CD4-positive, alpha-beta T cell (primary cell): Measurements from ENCODE around the gene ADO. TPM values are rescaled to one million over a fixed set of nuclear protein-coding genes. Genes with fewer than 3 reads are reported as not detected.
A peak's percentile ranks its signal among the peaks of the same experiment; 100 is the strongest.
"Not testable (repeated sequence)": the region's sequence is repeated elsewhere in the genome, so short reads cannot be mapped to it uniquely, and the experiment has no call there.

Experiments used
- ATAC-seq: fragments of 200-7000 bp; cut with Tn5 transposase; one replicate; pipeline ENCODE4 v1.10.0; 2022; ENCODE audit warnings: mild to moderate bottlenecking; ENCODE audit not compliant: poor library complexity
- CTCF ChIA-PET: fragments of 350-600 bp; sonication (Branson Sonifier 250); formaldehyde crosslinking; loops from one replicate; lab custom pipeline; 2021; ENCODE audit warnings: antibody characterized with exemption, inconsistent platforms; lab: Charles Lee
- POLR2A ChIA-PET: fragments of 350-600 bp; sonication (Branson Sonifier 250); formaldehyde crosslinking; loops from one replicate; lab custom pipeline; 2021; ENCODE audit warnings: antibody characterized with exemption, inconsistent platforms; lab: Charles Lee
- DNase-seq, 14 experiments: peaks; one replicate each; pipeline ENCODE4 v3.0.0-alpha.2; 2013 to 2020; ENCODE audit warnings: mixed read lengths in 2 of 14
- H3K27ac ChIP-seq, 2 donors: one replicate each; pipeline versions ENCODE4 v1.5.1 to v1.7.0; 2013; ENCODE audit warnings: low read length in 2 of 2, low read depth in 1 of 2, mild to moderate bottlenecking in 1 of 2
- H3K27me3 ChIP-seq, 2 experiments: 1 replicate in 1 of 2; 2 replicates in 1 of 2; pipeline versions ENCODE4 v1.6.1 to v1.7.0; 2013; ENCODE audit warnings: low read length in 2 of 2, control low read depth in 1 of 2, mild to moderate bottlenecking in 1 of 2, moderate library complexity in 1 of 2; ENCODE audit not compliant: insufficient read depth in 2 of 2, control insufficient read depth in 1 of 2
- H3K36me3 ChIP-seq: one replicate; pipeline ENCODE4 v1.6.1; 2013; ENCODE audit warnings: low read length, control low read depth; ENCODE audit not compliant: insufficient read depth
- H3K4me1 ChIP-seq: one replicate; pipeline ENCODE4 v1.6.1; 2013; ENCODE audit warnings: low read length, control low read depth; ENCODE audit not compliant: insufficient read depth
- H3K4me3 ChIP-seq: one replicate; pipeline ENCODE4 v1.5.1; 2013; ENCODE audit warnings: mild to moderate bottlenecking, low read length, moderate library complexity
- H3K9me3 ChIP-seq, 2 experiments: 1 replicate in 1 of 2; 2 replicates in 1 of 2; pipeline versions ENCODE4 v1.6.1 to v1.7.0; 2013; ENCODE audit warnings: low read length in 2 of 2, mild to moderate bottlenecking in 2 of 2, control low read depth in 1 of 2, moderate library complexity in 1 of 2; ENCODE audit not compliant: control insufficient read depth in 1 of 2, insufficient read depth in 1 of 2
- H3K27ac Mint-ChIP-seq: one replicate; pipeline ENCODE4 v1.8.0; 2020; ENCODE audit warnings: mixed read lengths
- H3K27me3 Mint-ChIP-seq: one replicate; pipeline ENCODE4 v1.8.0; 2021; ENCODE audit warnings: mixed read lengths
- H3K36me3 Mint-ChIP-seq: one replicate; pipeline ENCODE4 v1.8.0; 2021; ENCODE audit warnings: low read depth, mixed read lengths
- H3K4me1 Mint-ChIP-seq: one replicate; pipeline ENCODE4 v1.8.0; 2021; ENCODE audit warnings: low read depth, mixed read lengths
- H3K4me3 Mint-ChIP-seq: one replicate; pipeline ENCODE4 v1.8.0; 2020; ENCODE audit warnings: mild to moderate bottlenecking, mixed read lengths
- H3K9me3 Mint-ChIP-seq: one replicate; pipeline ENCODE4 v1.8.0; 2020; ENCODE audit warnings: mixed read lengths
- intact Hi-C, 2 experiments: fragments of 100-400 bp; cut with DNase I in 1 of 2; cut with micrococcal nuclease in 1 of 2; formaldehyde crosslinking; loops; one replicate each; pipeline versions ENCODE4 v1.15.1 to v1.9.0; 2023 to 2025; cut with DNase I, micrococcal nuclease
- total RNA-seq, 174 experiments: library from RNA in 2 of 174; stranded (reverse) in 2 of 174; gene quantifications; one replicate each; pipeline ENCODE4 v1.2.3 and lab custom pipeline; 2021 to 2026
- TF ChIP-seq, protein P1 (sequence below): fragments of 200-600 bp; IDR thresholded peaks from one replicate; pipeline ENCODE4 v1.8.0; 2022; ENCODE audit warnings: antibody characterized with exemption, mild to moderate bottlenecking

ADO gene
- total RNA-seq, 2 experiments from 2014 or later: 14.3 to 15.9 TPM

DNA sequence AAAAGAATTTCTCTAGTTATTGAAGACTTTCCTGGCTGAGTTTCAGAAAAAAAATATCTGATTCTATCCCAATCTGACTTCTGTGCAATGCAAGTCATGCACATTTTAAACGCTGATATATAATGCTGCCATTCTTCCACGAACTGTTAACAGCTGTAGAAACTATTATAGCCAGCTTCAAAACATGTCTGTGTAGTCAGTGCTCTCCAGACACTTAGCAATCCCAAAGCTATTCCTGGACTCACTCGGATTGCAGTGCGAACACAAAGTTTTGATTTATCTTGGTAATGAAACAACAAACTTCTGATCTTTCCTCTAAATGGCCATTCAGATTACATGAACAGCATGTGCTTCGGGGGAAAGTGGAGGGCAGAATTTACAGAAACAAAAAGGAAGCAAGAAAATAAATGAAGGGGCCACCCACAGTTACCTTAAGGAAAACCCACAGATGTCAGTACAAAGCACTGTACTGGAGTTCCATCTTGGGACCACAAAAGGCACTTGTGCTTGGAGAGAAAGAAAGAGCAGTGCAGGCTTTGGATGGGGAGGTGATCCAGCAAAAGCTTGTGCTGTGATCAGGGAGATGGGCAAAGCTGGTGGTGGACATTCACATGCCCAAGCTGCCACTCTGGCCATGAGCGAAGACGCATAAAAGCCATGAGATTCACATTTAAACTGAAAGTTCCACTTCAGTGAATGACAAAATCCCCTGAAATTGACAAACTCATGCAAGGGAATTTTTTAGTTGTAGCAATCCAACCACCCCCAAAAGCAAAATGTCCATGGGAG, 32.1 kb upstream of the ADO start:
- Histone ChIP-seq H3K4me3 (no peak overlapping the region), H3K36me3 (no peaks in the 10 kb centered on the region), H3K27me3 (no peaks in the 10 kb centered on the region), H3K9me3 (peaks cover 0 to 3% of the 10 kb centered on the region in 2 experiments), H3K27ac (no peak overlapping the region), H3K4me1 (no peaks in the 10 kb centered on the region)
- no peaks in the 10 kb centered on the region for H3K27me3 Mint-ChIP-seq
- no peak overlapping the region for H3K4me3 Mint-ChIP-seq
- ATAC-seq (no peak), DNase-seq (no peak)
- H3K36me3 Mint-ChIP-seq: no peaks in the 10 kb centered on the region
- no peak overlapping the region for H3K27ac Mint-ChIP-seq
- TF ChIP-seq, protein P1, sequence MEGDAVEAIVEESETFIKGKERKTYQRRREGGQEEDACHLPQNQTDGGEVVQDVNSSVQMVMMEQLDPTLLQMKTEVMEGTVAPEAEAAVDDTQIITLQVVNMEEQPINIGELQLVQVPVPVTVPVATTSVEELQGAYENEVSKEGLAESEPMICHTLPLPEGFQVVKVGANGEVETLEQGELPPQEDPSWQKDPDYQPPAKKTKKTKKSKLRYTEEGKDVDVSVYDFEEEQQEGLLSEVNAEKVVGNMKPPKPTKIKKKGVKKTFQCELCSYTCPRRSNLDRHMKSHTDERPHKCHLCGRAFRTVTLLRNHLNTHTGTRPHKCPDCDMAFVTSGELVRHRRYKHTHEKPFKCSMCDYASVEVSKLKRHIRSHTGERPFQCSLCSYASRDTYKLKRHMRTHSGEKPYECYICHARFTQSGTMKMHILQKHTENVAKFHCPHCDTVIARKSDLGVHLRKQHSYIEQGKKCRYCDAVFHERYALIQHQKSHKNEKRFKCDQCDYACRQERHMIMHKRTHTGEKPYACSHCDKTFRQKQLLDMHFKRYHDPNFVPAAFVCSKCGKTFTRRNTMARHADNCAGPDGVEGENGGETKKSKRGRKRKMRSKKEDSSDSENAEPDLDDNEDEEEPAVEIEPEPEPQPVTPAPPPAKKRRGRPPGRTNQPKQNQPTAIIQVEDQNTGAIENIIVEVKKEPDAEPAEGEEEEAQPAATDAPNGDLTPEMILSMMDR: no peak
- ChIA-PET POLR2A (no interaction called here), CTCF (no interaction called here)
- H3K4me1 Mint-ChIP-seq: no peaks in the 10 kb centered on the region
- intact Hi-C loops: no loop called here
- H3K9me3 Mint-ChIP-seq: no peaks in the 10 kb centered on the region

DNA sequence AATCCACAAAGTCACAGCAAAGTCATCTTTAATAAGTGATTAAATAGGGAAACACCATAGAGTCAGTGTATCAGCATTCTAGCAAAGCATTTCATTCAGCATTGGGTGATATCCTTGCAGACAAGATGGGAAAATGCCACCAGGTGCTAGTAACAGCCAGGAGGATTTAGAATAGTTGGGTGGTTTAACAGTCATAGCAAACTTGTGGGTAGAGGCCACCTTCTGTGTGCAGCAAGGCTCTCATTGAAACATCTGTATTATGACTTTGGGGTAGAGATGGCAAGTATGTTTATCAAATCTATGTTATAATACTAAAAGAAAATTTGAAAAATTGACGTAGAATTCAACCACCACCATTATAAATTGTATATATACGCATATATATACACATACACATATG, 26.4 kb upstream of the ADO start:
- Mint-ChIP-seq H3K9me3 (no peaks in the 10 kb centered on the region), H3K36me3 (no peaks in the 10 kb centered on the region), H3K4me3 (no peak overlapping the region), H3K4me1 (peaks cover 15% of the 10 kb centered on the region), H3K27me3 (no peaks in the 10 kb centered on the region), H3K27ac (no peak overlapping the region)
- ChIA-PET CTCF (no interaction called here), POLR2A (interaction anchor here (3.4 kb wide), 1 partner anchor 45 kb away, joined by 25 read pairs; no protein-coding TSS in a partner anchor)
- intact Hi-C loops: loop anchor here in 1 of 2 experiments (5.0 kb wide), 1 partner anchor 101 kb away; no protein-coding TSS in a partner anchor
- peaks cover 16% of the 10 kb centered on the region for H3K4me1 ChIP-seq
- no peaks in the 10 kb centered on the region for H3K27me3 ChIP-seq
- no peak for ATAC-seq
- no peak overlapping the region for H3K4me3 ChIP-seq
- TF ChIP-seq, protein P1: no peak
- peaks cover 0 to 3% of the 10 kb centered on the region in 2 experiments for H3K9me3 ChIP-seq
- no peak overlapping the region for H3K27ac ChIP-seq
- H3K36me3 ChIP-seq: no peaks in the 10 kb centered on the region
- DNase-seq: no peak

DNA sequence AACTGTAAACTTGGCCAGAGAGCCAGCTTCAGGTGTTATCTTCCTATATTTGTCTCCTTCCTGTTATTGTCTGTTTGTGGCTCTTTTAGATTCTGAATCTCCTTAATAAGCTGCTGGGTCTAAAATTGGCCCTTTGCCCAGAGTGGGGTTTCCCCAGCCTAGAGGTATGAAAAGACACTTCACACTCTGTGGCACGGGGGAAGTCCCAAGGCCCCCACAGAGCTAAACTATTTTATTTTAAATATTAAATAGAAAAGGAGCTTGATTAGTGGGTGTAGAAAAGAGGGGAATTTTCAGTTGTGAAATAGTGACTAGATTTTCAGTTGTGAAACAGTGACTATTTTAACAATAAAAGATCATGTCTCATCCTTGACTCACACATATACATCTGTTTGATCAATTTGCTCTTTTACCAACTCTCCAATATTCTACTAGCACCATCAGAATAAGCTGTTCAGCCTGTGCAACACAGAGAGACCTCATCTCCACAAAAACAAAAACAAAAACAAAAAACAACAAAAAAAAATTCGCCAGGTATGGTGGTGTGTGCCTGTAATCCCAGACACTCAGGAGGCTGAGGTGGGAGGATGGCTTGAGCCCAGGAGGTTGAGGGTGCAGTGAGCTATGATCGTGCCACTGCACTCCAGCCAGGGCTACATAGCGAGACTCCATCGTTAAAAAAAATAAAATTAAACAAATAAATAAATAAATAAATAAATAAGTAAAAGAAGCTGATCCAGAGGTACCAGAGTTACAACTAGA, 24.9 kb upstream of the ADO start:
- Histone ChIP-seq H3K27ac (no peak overlapping the region), H3K4me1 (peaks cover 16% of the 10 kb centered on the region), H3K9me3 (peaks cover 0 to 2% of the 10 kb centered on the region in 2 experiments), H3K27me3 (no peaks in the 10 kb centered on the region), H3K36me3 (no peaks in the 10 kb centered on the region), H3K4me3 (no peak overlapping the region)
- Mint-ChIP-seq H3K36me3 (no peaks in the 10 kb centered on the region), H3K9me3 (peaks cover under 1% of the 10 kb centered on the region), H3K4me1 (peaks cover 15% of the 10 kb centered on the region), H3K27me3 (no peaks in the 10 kb centered on the region), H3K4me3 (no peak overlapping the region), H3K27ac (peak overlapping the region; percentile 34)
- TF ChIP-seq, protein P1: no peak
- POLR2A ChIA-PET: interaction anchor here (0.5 to 3.4 kb wide), 15 partner anchors 8 to 354 kb away, joined by 3 to 28 read pairs (median 3); partner anchors contain the start of genes ADO, EGR2 and NRBF2
- intact Hi-C loops: loop anchor here (1.0 to 5.0 kb wide), 2 partner anchors 46 to 102 kb away; no protein-coding TSS in a partner anchor
- peak; percentile 59 to 95 (median 71) for DNase-seq
- CTCF ChIA-PET: interaction anchor here (0.8 to 1.8 kb wide), 7 partner anchors 23 to 169 kb away, joined by 3 to 6 read pairs (median 3); partner anchors contain the start of gene EGR2
- peak; percentile 99 for ATAC-seq

DNA sequence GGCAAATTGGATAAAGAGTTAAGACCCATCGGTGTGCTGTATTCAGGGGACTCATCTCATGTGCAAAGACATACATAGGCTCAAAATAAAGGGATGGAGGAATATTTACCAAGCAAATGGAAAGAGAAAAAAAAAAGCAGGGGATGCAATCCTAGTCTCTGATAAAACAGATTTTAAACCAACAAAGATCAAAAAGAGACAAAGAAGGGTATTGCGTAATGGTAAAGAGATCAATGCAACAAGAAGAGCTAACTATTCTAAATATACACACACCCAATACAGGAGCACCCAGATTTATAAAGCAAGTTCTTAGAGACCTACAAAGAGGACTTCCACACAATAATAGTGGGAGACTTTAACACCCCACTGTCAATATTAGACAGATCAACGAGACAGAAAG, 20.0 kb upstream of the ADO start:
- H3K27me3 ChIP-seq, DNase-seq, H3K27ac Mint-ChIP-seq, H3K36me3 ChIP-seq, H3K9me3 Mint-ChIP-seq, H3K36me3 Mint-ChIP-seq, ATAC-seq, H3K4me3 ChIP-seq, intact Hi-C loops, H3K27ac ChIP-seq, H3K4me1 ChIP-seq, POLR2A ChIA-PET, H3K27me3 Mint-ChIP-seq, H3K4me3 Mint-ChIP-seq, H3K9me3 ChIP-seq, H3K4me1 Mint-ChIP-seq: not testable (repeated sequence)
- CTCF ChIA-PET: interaction anchor here (1.9 kb wide), 1 partner anchor 147 kb away, joined by 5 read pairs; no protein-coding TSS in a partner anchor
